B cell (primary cell): Measurements from ENCODE around the gene PLTP. TPM values are rescaled to one million over a fixed set of nuclear protein-coding genes. Genes with fewer than 3 reads are reported as not detected.
A peak's percentile ranks its signal among the peaks of the same experiment; 100 is the strongest.

ENCODE experiments used
- ATAC-seq: fragments of 200-7000 bp; cut with Tn5 transposase; one replicate; pipeline ENCODE4 v1.10.0; 2021; ENCODE audit warnings: low read depth, mild to moderate bottlenecking, moderate number of reproducible peaks, moderate library complexity
- CTCF ChIA-PET: fragments of 350-600 bp; sonication (Branson Sonifier 250); formaldehyde crosslinking; loops from one replicate; lab custom pipeline; 2021; ENCODE audit warnings: antibody characterized with exemption, inconsistent platforms; lab: Charles Lee
- POLR2A ChIA-PET: fragments of 350-600 bp; sonication (Branson Sonifier 250); formaldehyde crosslinking; loops from one replicate; lab custom pipeline; 2021; ENCODE audit warnings: antibody characterized with exemption; lab: Charles Lee
- DNase-seq: peaks from one replicate; pipeline ENCODE4 v3.0.0; 2013
- H2AFZ ChIP-seq: 2 replicates; pipeline ENCODE4 v1.6.1; 2012; ENCODE audit warnings: mild to moderate bottlenecking, low read depth, low read length; ENCODE audit not compliant: insufficient read depth, poor library complexity, severe bottlenecking
- H3K27ac ChIP-seq, 2 donors: 1 replicate in 1 of 2; 2 replicates in 1 of 2; pipeline ENCODE4 v1.5.1; 2012 to 2013; ENCODE audit warnings: low read length in 2 of 2, mild to moderate bottlenecking in 2 of 2, moderate library complexity in 1 of 2
- H3K27me3 ChIP-seq, 4 experiments: fragments of 200-600 bp in 1 of 4; sonication (generic) in 1 of 4; replicated peaks in 1 of 4; 1 replicate in 2 of 4; 2 replicates in 2 of 4; pipeline versions ENCODE4 v1.6.1 to v1.7.0; 2013 to 2016; ENCODE audit warnings: low read length in 3 of 4, mild to moderate bottlenecking in 2 of 4, mixed read lengths in 1 of 4, moderate library complexity in 1 of 4; ENCODE audit not compliant: insufficient read depth in 4 of 4, control insufficient read depth in 3 of 4; ENCODE audit errors: control extremely low read depth in 1 of 4
- H3K36me3 ChIP-seq, 2 experiments: replicated peaks in 1 of 2; 1 replicate in 1 of 2; 2 replicates in 1 of 2; pipeline versions ENCODE4 v1.6.1 to v1.7.1; 2013; ENCODE audit warnings: low read length in 1 of 2; ENCODE audit not compliant: insufficient read depth in 2 of 2, control insufficient read depth in 1 of 2; ENCODE audit errors: control extremely low read depth in 1 of 2, extremely low read depth in 1 of 2
- H3K4me1 ChIP-seq, 2 donors: fragments of 200-600 bp in 1 of 2; sonication (generic) in 1 of 2; 1 replicate in 1 of 2; 2 replicates in 1 of 2; pipeline versions ENCODE4 v1.5.1 to v1.6.1; 2013 to 2017; ENCODE audit warnings: low read length in 2 of 2; ENCODE audit not compliant: control insufficient read depth in 2 of 2, insufficient read depth in 2 of 2
- H3K4me2 ChIP-seq: replicated peaks from 2 replicates; pipeline ENCODE3; 2012; ENCODE audit warnings: mild to moderate bottlenecking, low read depth, low read length; ENCODE audit not compliant: poor library complexity, severe bottlenecking
- H3K4me3 ChIP-seq, 5 experiments: fragments of 200-600 bp in 1 of 5; sonication (generic) in 1 of 5; 1 replicate in 3 of 5; 2 replicates in 2 of 5; pipeline versions ENCODE4 v1.5.1 to v1.7.0; 2011 to 2016; ENCODE audit warnings: low read length in 4 of 5, mild to moderate bottlenecking in 4 of 5, low read depth in 2 of 5, control low read depth in 1 of 5, moderate library complexity in 1 of 5; ENCODE audit not compliant: insufficient read depth in 1 of 5; ENCODE audit errors: control extremely low read depth in 1 of 5, extremely low read depth in 1 of 5
- H3K79me2 ChIP-seq: fragments of 200-600 bp; sonication (generic); one replicate; pipeline ENCODE4 v1.6.0; 2016; ENCODE audit warnings: low read length; ENCODE audit not compliant: control insufficient read depth, insufficient read depth
- H3K9ac ChIP-seq: fragments of 200-600 bp; sonication (generic); 2 replicates; pipeline ENCODE4 v1.6.1; 2017; ENCODE audit warnings: mild to moderate bottlenecking, low read length, moderate library complexity
- H3K9me3 ChIP-seq, 3 donors: one replicate each; pipeline versions ENCODE4 v1.6.1 to v1.7.1; 2013; ENCODE audit warnings: low read length in 2 of 3; ENCODE audit not compliant: control insufficient read depth in 2 of 3, insufficient read depth in 1 of 3; ENCODE audit errors: control extremely low read depth in 1 of 3
- H4K20me1 ChIP-seq: 2 replicates; pipeline ENCODE4 v1.6.0; 2012; ENCODE audit warnings: mild to moderate bottlenecking, low read length; ENCODE audit not compliant: insufficient read depth, control insufficient read depth, poor library complexity, severe bottlenecking
- H3K27ac Mint-ChIP-seq: one replicate; pipeline ENCODE4 v1.8.0; 2021; ENCODE audit warnings: mixed read lengths
- H3K27me3 Mint-ChIP-seq: one replicate; pipeline ENCODE4 v1.8.0; 2021; ENCODE audit warnings: mixed read lengths
- H3K4me1 Mint-ChIP-seq: one replicate; pipeline ENCODE4 v1.8.0; 2021; ENCODE audit warnings: mixed read lengths
- H3K4me3 Mint-ChIP-seq: one replicate; pipeline ENCODE4 v1.8.0; 2021; ENCODE audit warnings: mixed read lengths
- H3K9me3 Mint-ChIP-seq: one replicate; pipeline ENCODE4 v1.8.0; 2022; ENCODE audit warnings: mixed read lengths; ENCODE audit not compliant: insufficient read depth
- EZH2 ChIP-seq: IDR thresholded peaks from 2 replicates; pipeline ENCODE4 v1.6.1; 2012; ENCODE audit warnings: borderline replicate concordance, low read depth, mild to moderate bottlenecking, moderate library complexity, low read length; ENCODE audit not compliant: insufficient read depth, poor library complexity, severe bottlenecking
- WGBS: methylation state at CpG from one replicate; pipeline ENCODE4 v1.1.5; 2013; ENCODE audit warnings: missing lambda C conversion rate; ENCODE audit not compliant: insufficient coverage; 5-methylcytosine and 5-hydroxymethylcytosine counted together
- intact Hi-C: fragments of 100-400 bp; cut with micrococcal nuclease; formaldehyde crosslinking; loops from one replicate; pipeline ENCODE4 v1.10.0; 2022
- polyA plus RNA-seq: library from polyadenylated mRNA; depleted of rRNA; stranded (reverse); fragments of >200 nt; gene quantifications from 2 replicates; pipeline ENCODE4 v1.2.3, GENCODE V29; 2012
- total RNA-seq, 2 donors: library from RNA; stranded (reverse); fragments of 120-200 nt in 1 of 2; gene quantifications; 1 replicate in 1 of 2; 2 replicates in 1 of 2; pipeline versions ENCODE4 v1.2.3 to v1.2.4, GENCODE V29; 2013 to 2022
- TF ChIP-seq, protein P1 (sequence below): fragments of 200-600 bp; IDR thresholded peaks from one replicate; pipeline ENCODE4 v1.8.0; 2022; ENCODE audit warnings: antibody characterized with exemption, mild to moderate bottlenecking

Gene PLTP
- total and polyA plus RNA-seq, 2 donors (not counting 1 experiment from before 2014, with no cell fraction given): 1.4 to 4.0 TPM

GRCh38 chr20:45892049-45892825 lies 19.7 kb downstream of the PLTP start:
- peaks cover 0 to 20% of the 10 kb centered on the region in 2 experiments for H3K36me3 ChIP-seq
- CTCF ChIA-PET: interaction anchor here (1.4 to 3.2 kb wide), 2 partner anchors 41 to 77 kb away, joined by 5 to 9 read pairs; no protein-coding TSS in a partner anchor
- peak overlapping the region; percentile 85 for H3K9ac ChIP-seq
- peak overlapping the region; percentile 99 for H3K4me2 ChIP-seq
- Mint-ChIP-seq H3K4me1 (peaks cover 31% of the 10 kb centered on the region), H3K27ac (peak overlapping the region; percentile 96), H3K9me3 (no peaks in the 10 kb centered on the region), H3K27me3 (no peaks in the 10 kb centered on the region), H3K4me3 (peak overlapping the region; percentile 97)
- no peak overlapping the region for H3K27ac ChIP-seq
- DNase-seq: no peak
- peaks cover 24 to 29% of the 10 kb centered on the region in 2 donors for H3K4me1 ChIP-seq
- no peaks in the 10 kb centered on the region for H4K20me1 ChIP-seq
- no peak for TF ChIP-seq EZH2
- TF ChIP-seq, protein P1, sequence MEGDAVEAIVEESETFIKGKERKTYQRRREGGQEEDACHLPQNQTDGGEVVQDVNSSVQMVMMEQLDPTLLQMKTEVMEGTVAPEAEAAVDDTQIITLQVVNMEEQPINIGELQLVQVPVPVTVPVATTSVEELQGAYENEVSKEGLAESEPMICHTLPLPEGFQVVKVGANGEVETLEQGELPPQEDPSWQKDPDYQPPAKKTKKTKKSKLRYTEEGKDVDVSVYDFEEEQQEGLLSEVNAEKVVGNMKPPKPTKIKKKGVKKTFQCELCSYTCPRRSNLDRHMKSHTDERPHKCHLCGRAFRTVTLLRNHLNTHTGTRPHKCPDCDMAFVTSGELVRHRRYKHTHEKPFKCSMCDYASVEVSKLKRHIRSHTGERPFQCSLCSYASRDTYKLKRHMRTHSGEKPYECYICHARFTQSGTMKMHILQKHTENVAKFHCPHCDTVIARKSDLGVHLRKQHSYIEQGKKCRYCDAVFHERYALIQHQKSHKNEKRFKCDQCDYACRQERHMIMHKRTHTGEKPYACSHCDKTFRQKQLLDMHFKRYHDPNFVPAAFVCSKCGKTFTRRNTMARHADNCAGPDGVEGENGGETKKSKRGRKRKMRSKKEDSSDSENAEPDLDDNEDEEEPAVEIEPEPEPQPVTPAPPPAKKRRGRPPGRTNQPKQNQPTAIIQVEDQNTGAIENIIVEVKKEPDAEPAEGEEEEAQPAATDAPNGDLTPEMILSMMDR: no peak
- no peaks in the 10 kb centered on the region for H3K9me3 ChIP-seq
- no peak for ATAC-seq
- H3K27me3 ChIP-seq: no peaks in the 10 kb centered on the region
- H2AFZ ChIP-seq: peak overlapping the region; percentile 93
- intact Hi-C loops: no loop called here
- H3K4me3 ChIP-seq: peak overlapping the region in 4 of 5 experiments; percentile 72 to 95 (median 80)
- WGBS: 80% methylated on average over 6 of the region's 9 CpGs
- peaks cover 7% of the 10 kb centered on the region for H3K79me2 ChIP-seq
- POLR2A ChIA-PET: interaction anchor here (0.6 to 5.3 kb wide), 4 partner anchors 11 to 54 kb away, joined by 3 to 41 read pairs (median 12); partner anchors contain the start of genes ACOT8, PCIF1 and ZSWIM1
